Panc1 (cell line): ENCODE measurements around the gene SYTL5.

Experiments
- POLR2AphosphoS5 ChIP-seq: IDR thresholded peaks from 2 replicates; pipeline ENCODE4 v1.6.1; 2012; ENCODE audit warnings: mild to moderate bottlenecking, low read depth, low read length, moderate library complexity
- SIN3A ChIP-seq: IDR thresholded peaks from 2 replicates; pipeline ENCODE4 v1.6.1; 2012; ENCODE audit warnings: low read depth, mild to moderate bottlenecking, low read length, moderate library complexity, borderline replicate concordance; ENCODE audit not compliant: insufficient read depth
- TF ChIP-seq, protein P1 (sequence below), 2 experiments: IDR thresholded peaks; 2 replicates each; pipeline ENCODE4 v1.6.1; 2011 to 2012; ENCODE audit warnings: low read depth in 2 of 2, control low read depth in 1 of 2, low read length in 1 of 2, mild to moderate bottlenecking in 1 of 2, moderate library complexity in 1 of 2; ENCODE audit not compliant: insufficient read depth in 1 of 2
- TF ChIP-seq, protein P2 (sequence below): fragments of 450-650 bp; IDR thresholded peaks from 2 replicates; pipeline ENCODE4 v1.5.1; 2017; ENCODE audit warnings: mild to moderate bottlenecking

DNA sequence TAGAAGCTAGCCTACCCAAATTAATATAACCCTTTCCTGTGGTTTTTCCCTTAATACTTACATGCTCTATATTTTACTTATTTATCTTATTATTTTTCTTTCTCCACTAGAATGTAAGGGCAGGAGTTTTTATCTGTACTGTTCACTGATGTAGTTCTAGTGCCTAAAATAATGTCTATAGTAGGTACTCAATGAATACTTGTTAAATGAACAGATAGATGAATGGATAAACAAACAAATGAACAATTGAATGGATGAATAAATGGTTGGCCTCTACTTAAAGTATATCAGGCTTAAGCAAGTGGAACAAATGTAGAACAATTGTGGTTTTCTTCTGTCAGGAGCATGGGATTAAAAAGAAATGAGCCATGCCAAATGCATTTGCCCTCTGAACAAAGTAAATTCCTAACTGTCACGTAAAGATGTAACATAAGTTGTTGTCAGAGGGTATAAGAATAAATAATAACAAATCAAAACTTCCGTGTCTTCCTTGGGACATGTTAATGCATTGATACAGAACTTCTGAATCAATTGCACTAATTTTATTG, 54.1 kb downstream of the SYTL5 start:
- TF ChIP-seq, protein P1, sequence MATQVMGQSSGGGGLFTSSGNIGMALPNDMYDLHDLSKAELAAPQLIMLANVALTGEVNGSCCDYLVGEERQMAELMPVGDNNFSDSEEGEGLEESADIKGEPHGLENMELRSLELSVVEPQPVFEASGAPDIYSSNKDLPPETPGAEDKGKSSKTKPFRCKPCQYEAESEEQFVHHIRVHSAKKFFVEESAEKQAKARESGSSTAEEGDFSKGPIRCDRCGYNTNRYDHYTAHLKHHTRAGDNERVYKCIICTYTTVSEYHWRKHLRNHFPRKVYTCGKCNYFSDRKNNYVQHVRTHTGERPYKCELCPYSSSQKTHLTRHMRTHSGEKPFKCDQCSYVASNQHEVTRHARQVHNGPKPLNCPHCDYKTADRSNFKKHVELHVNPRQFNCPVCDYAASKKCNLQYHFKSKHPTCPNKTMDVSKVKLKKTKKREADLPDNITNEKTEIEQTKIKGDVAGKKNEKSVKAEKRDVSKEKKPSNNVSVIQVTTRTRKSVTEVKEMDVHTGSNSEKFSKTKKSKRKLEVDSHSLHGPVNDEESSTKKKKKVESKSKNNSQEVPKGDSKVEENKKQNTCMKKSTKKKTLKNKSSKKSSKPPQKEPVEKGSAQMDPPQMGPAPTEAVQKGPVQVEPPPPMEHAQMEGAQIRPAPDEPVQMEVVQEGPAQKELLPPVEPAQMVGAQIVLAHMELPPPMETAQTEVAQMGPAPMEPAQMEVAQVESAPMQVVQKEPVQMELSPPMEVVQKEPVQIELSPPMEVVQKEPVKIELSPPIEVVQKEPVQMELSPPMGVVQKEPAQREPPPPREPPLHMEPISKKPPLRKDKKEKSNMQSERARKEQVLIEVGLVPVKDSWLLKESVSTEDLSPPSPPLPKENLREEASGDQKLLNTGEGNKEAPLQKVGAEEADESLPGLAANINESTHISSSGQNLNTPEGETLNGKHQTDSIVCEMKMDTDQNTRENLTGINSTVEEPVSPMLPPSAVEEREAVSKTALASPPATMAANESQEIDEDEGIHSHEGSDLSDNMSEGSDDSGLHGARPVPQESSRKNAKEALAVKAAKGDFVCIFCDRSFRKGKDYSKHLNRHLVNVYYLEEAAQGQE (IDR thresholded peaks at IDR 0.05; ENCODE audit: insufficient read depth in 1 of 2, low read depth in 2 of 2, low read length in 1 of 2), result no peak
- TF ChIP-seq, protein P2, sequence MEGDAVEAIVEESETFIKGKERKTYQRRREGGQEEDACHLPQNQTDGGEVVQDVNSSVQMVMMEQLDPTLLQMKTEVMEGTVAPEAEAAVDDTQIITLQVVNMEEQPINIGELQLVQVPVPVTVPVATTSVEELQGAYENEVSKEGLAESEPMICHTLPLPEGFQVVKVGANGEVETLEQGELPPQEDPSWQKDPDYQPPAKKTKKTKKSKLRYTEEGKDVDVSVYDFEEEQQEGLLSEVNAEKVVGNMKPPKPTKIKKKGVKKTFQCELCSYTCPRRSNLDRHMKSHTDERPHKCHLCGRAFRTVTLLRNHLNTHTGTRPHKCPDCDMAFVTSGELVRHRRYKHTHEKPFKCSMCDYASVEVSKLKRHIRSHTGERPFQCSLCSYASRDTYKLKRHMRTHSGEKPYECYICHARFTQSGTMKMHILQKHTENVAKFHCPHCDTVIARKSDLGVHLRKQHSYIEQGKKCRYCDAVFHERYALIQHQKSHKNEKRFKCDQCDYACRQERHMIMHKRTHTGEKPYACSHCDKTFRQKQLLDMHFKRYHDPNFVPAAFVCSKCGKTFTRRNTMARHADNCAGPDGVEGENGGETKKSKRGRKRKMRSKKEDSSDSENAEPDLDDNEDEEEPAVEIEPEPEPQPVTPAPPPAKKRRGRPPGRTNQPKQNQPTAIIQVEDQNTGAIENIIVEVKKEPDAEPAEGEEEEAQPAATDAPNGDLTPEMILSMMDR, result no peak
- TF ChIP-seq SIN3A, result no peak
- TF ChIP-seq POLR2AphosphoS5, result no peak
